Activated naive CD8-positive, alpha-beta T cell treated with anti-CD3 and anti-CD28 coated beads for 36 hours (primary cell): ENCODE data around the gene NFE2. TPM values are rescaled to one million over a fixed set of nuclear protein-coding genes. Genes with fewer than 3 reads are reported as not detected.

Experiments
- DNase-seq: peaks from one replicate; pipeline ENCODE4 v3.0.0; 2021
- H3K27ac Mint-ChIP-seq: one replicate; pipeline ENCODE4 v1.8.0; 2022; ENCODE audit warnings: mild to moderate bottlenecking, moderate library complexity, mixed read lengths
- H3K27me3 Mint-ChIP-seq: one replicate; pipeline ENCODE4 v1.8.0; 2022; ENCODE audit warnings: mild to moderate bottlenecking, mixed read lengths
- H3K36me3 Mint-ChIP-seq: one replicate; pipeline ENCODE4 v1.8.0; 2021; ENCODE audit warnings: mild to moderate bottlenecking, mixed read lengths
- H3K4me1 Mint-ChIP-seq: one replicate; pipeline ENCODE4 v1.8.0; 2021; ENCODE audit warnings: mixed read lengths
- H3K4me3 Mint-ChIP-seq: one replicate; pipeline ENCODE4 v1.8.0; 2022; ENCODE audit warnings: mild to moderate bottlenecking, moderate library complexity, mixed read lengths
- H3K9me3 Mint-ChIP-seq: one replicate; pipeline ENCODE4 v1.8.0; 2022; ENCODE audit warnings: mixed read lengths
- total RNA-seq, 2 experiments: library from RNA; stranded (reverse); gene quantifications; one replicate each; pipeline ENCODE4 v1.2.3, GENCODE V29; 2021

Gene NFE2
- total RNA-seq, 2 experiments from 2014 or later: not detected

GRCh38 chr12:54257332-54257731 lies 43.5 kb downstream of the NFE2 start:
- no peaks in the 10 kb centered on the region for H3K9me3 Mint-ChIP-seq
- no peak for DNase-seq
- no peak overlapping the region for H3K4me3 Mint-ChIP-seq
- H3K27ac Mint-ChIP-seq: no peak overlapping the region
- peaks cover 20% of the 10 kb centered on the region for H3K4me1 Mint-ChIP-seq
- H3K36me3 Mint-ChIP-seq: peaks cover 19% of the 10 kb centered on the region
- no peaks in the 10 kb centered on the region for H3K27me3 Mint-ChIP-seq

- Mint-ChIP-seq H3K36me3 (peaks cover 35% of the 10 kb centered on the region), H3K4me1 (peaks cover 13% of the 10 kb centered on the region), H3K27ac (no peak overlapping the region), H3K27me3 (no peaks in the 10 kb centered on the region), H3K4me3 (no peak overlapping the region), H3K9me3 (no peaks in the 10 kb centered on the region)
- DNase-seq: no peak
These were observed 47.6 kb downstream of the NFE2 start for GRCh38 chr12:54253240-54253639.

GRCh38 chr12:54251667-54252284 lies 49.0 kb downstream of the NFE2 start:
- no peaks in the 10 kb centered on the region for H3K9me3 Mint-ChIP-seq
- no peaks in the 10 kb centered on the region for H3K27me3 Mint-ChIP-seq
- H3K27ac Mint-ChIP-seq: no peak overlapping the region
- H3K36me3 Mint-ChIP-seq: peaks cover 33% of the 10 kb centered on the region
- peaks cover 10% of the 10 kb centered on the region for H3K4me1 Mint-ChIP-seq
- no peak overlapping the region for H3K4me3 Mint-ChIP-seq
- DNase-seq: no peak

GRCh38 chr12:54249489-54249888 lies 51.3 kb downstream of the NFE2 start:
- Mint-ChIP-seq H3K27ac (no peak overlapping the region), H3K9me3 (no peaks in the 10 kb centered on the region), H3K27me3 (no peaks in the 10 kb centered on the region), H3K4me1 (peaks cover 10% of the 10 kb centered on the region), H3K4me3 (no peak overlapping the region), H3K36me3 (peaks cover 25% of the 10 kb centered on the region)
- no peak for DNase-seq

GRCh38 chr12:54246011-54246641 lies 54.7 kb downstream of the NFE2 start:
- DNase-seq: no peak
- H3K9me3 Mint-ChIP-seq: no peaks in the 10 kb centered on the region
- H3K27me3 Mint-ChIP-seq: no peaks in the 10 kb centered on the region
- H3K27ac Mint-ChIP-seq: no peak overlapping the region
- H3K36me3 Mint-ChIP-seq: peaks cover 28% of the 10 kb centered on the region
- peaks cover 14% of the 10 kb centered on the region for H3K4me1 Mint-ChIP-seq
- H3K4me3 Mint-ChIP-seq: no peak overlapping the region

Other genes with a start within 250 kb of the NFE2 start
- gene HOXC4, start 247.2 kb downstream of the NFE2 start, total RNA-seq: 1 to 10 TPM in 1 of 2 experiments, under 1 TPM in 1; 0.56 to 1.0 TPM
- 10 to 100 TPM; 18.0 to 18.3 TPM for gene SMUG1, start 112.0 kb downstream of the NFE2 start, total RNA-seq
- 100 to 1,000 TPM; 101 to 105 TPM for gene CBX5, start 20.9 kb downstream of the NFE2 start, total RNA-seq
- gene HNRNPA1, start 20.3 kb downstream of the NFE2 start, total RNA-seq: 1,000 to 10,000 TPM; 2,335 to 2,367 TPM
- gene COPZ1, start 24.1 kb upstream of the NFE2 start, total RNA-seq: 100 to 1,000 TPM in 1 of 2 experiments, 10 to 100 TPM in 1; 96.3 to 102 TPM
- gene GPR84, start 63.5 kb upstream of the NFE2 start, total RNA-seq: 1 to 10 TPM in 1 of 2 experiments, under 1 TPM in 1; 0.62 to 1.2 TPM
- gene ZNF385A, start 83.7 kb upstream of the NFE2 start, total RNA-seq: 1 to 10 TPM; 1.0 to 1.1 TPM
- gene ITGA5, start 118.3 kb upstream of the NFE2 start, total RNA-seq: 10 to 100 TPM; 18.3 to 20.1 TPM
- gene GTSF1, start 172.6 kb upstream of the NFE2 start, total RNA-seq: 1 to 10 TPM; 7.8 to 9.6 TPM
- gene NCKAP1L, start 196.7 kb upstream of the NFE2 start, total RNA-seq: 10 to 100 TPM; 72.6 to 73.1 TPM
- gene PDE1B, start 248.6 kb upstream of the NFE2 start, total RNA-seq: 10 to 100 TPM in 1 of 2 experiments, 1 to 10 TPM in 1; 9.6 to 10.7 TPM